ENCODE data around the gene SLIT3. TPM values are rescaled to one million over a fixed set of nuclear protein-coding genes. Genes with fewer than 3 reads are reported as not detected.

Gene SLIT3
- total RNA-seq, 3 donors from 2014 or later (not counting 1 experiment from before 2014, with no cell fraction given), result 0.34 to 0.80 TPM; not detected in 1

- H3K4me3 Mint-ChIP-seq, result no peak overlapping the region
- WGBS (ENCODE audit: insufficient coverage), result 93% methylated on average over 2 of the region's 3 CpGs
- no peaks in the 10 kb centered on the region for H3K36me3 ChIP-seq (ENCODE audit: control insufficient read depth, insufficient read depth, low read length)
- no peaks in the 10 kb centered on the region for H3K4me1 ChIP-seq (ENCODE audit: control insufficient read depth, insufficient read depth, low read length)
- no peaks in the 10 kb centered on the region for H3K9me3 Mint-ChIP-seq
- intact Hi-C loops (cut with micrococcal nuclease), result no loop called here
- H3K27ac ChIP-seq (ENCODE audit: low read length), result no peak overlapping the region
- H3K27ac Mint-ChIP-seq, result no peak overlapping the region
- H3K27me3 Mint-ChIP-seq (ENCODE audit: low read depth in 2 of 2), result peaks cover 3 to 29% of the 10 kb centered on the region in 2 donors
- H3K36me3 Mint-ChIP-seq, result no peaks in the 10 kb centered on the region
- no peaks in the 10 kb centered on the region for H3K9me3 ChIP-seq (ENCODE audit: control insufficient read depth, insufficient read depth, low read length)
- no peak for TF ChIP-seq CTCF (IDR thresholded peaks at IDR 0.05)
- DNase-seq (no peak), ATAC-seq (no peak)
- H3K4me1 Mint-ChIP-seq, result no peaks in the 10 kb centered on the region
- no peaks in the 10 kb centered on the region for H3K27me3 ChIP-seq (ENCODE audit: control insufficient read depth, insufficient read depth, low read length)
- H3K4me3 ChIP-seq (ENCODE audit: low read length), result no peak overlapping the region
Measured at GRCh38 chr5:169344629-169345028, 43.7 kb upstream of the SLIT3 start.

- no peak overlapping the region for H3K4me3 ChIP-seq (ENCODE audit: low read length)
- Mint-ChIP-seq H3K4me3 (no peak overlapping the region), H3K27me3 (ENCODE audit: low read depth in 2 of 2) (peaks cover 3 to 29% of the 10 kb centered on the region in 2 donors), H3K4me1 (no peaks in the 10 kb centered on the region), H3K27ac (no peak overlapping the region), H3K9me3 (no peaks in the 10 kb centered on the region), H3K36me3 (no peaks in the 10 kb centered on the region)
- no peak overlapping the region for H3K27ac ChIP-seq (ENCODE audit: low read length)
- H3K36me3 ChIP-seq (ENCODE audit: control insufficient read depth, insufficient read depth, low read length), result no peaks in the 10 kb centered on the region
- H3K9me3 ChIP-seq (ENCODE audit: control insufficient read depth, insufficient read depth, low read length), result no peaks in the 10 kb centered on the region
- DNase-seq, result no peak
- H3K4me1 ChIP-seq (ENCODE audit: control insufficient read depth, insufficient read depth, low read length), result no peaks in the 10 kb centered on the region
- no peaks in the 10 kb centered on the region for H3K27me3 ChIP-seq (ENCODE audit: control insufficient read depth, insufficient read depth, low read length)
- intact Hi-C loops (cut with micrococcal nuclease), result no loop called here
- TF ChIP-seq CTCF (IDR thresholded peaks at IDR 0.05), result no peak
- ATAC-seq, result no peak
Measured at GRCh38 chr5:169343766-169344165, 42.8 kb upstream of the SLIT3 start.

- Histone ChIP-seq H3K4me3 (ENCODE audit: low read length) (no peak overlapping the region), H3K36me3 (ENCODE audit: control insufficient read depth, insufficient read depth, low read length) (no peaks in the 10 kb centered on the region), H3K4me1 (ENCODE audit: control insufficient read depth, insufficient read depth, low read length) (no peaks in the 10 kb centered on the region), H3K27me3 (ENCODE audit: control insufficient read depth, insufficient read depth, low read length) (no peaks in the 10 kb centered on the region), H3K9me3 (ENCODE audit: control insufficient read depth, insufficient read depth, low read length) (no peaks in the 10 kb centered on the region), H3K27ac (ENCODE audit: low read length) (no peak overlapping the region)
- ATAC-seq, result no peak
- no peak for TF ChIP-seq CTCF (IDR thresholded peaks at IDR 0.05)
- no peaks in the 10 kb centered on the region for H3K4me1 Mint-ChIP-seq
- DNase-seq, result no peak
- no peak overlapping the region for H3K27ac Mint-ChIP-seq
- H3K36me3 Mint-ChIP-seq, result no peaks in the 10 kb centered on the region
- no peak overlapping the region for H3K4me3 Mint-ChIP-seq
- H3K9me3 Mint-ChIP-seq, result no peaks in the 10 kb centered on the region
- intact Hi-C loops (cut with micrococcal nuclease), result no loop called here
- peaks cover 3 to 21% of the 10 kb centered on the region in 2 donors for H3K27me3 Mint-ChIP-seq (ENCODE audit: low read depth in 2 of 2)
Measured at GRCh38 chr5:169341556-169341955, 40.6 kb upstream of the SLIT3 start.

- H3K36me3 Mint-ChIP-seq, result no peaks in the 10 kb centered on the region
- DNase-seq (no peak), ATAC-seq (no peak)
- intact Hi-C loops (cut with micrococcal nuclease), result no loop called here
- WGBS (ENCODE audit: insufficient coverage), result 81% methylated on average over 2 of the region's 2 CpGs
- Histone ChIP-seq H3K27ac (ENCODE audit: low read length) (no peak overlapping the region), H3K36me3 (ENCODE audit: control insufficient read depth, insufficient read depth, low read length) (no peaks in the 10 kb centered on the region), H3K9me3 (ENCODE audit: control insufficient read depth, insufficient read depth, low read length) (no peaks in the 10 kb centered on the region), H3K27me3 (ENCODE audit: control insufficient read depth, insufficient read depth, low read length) (no peaks in the 10 kb centered on the region), H3K4me3 (ENCODE audit: low read length) (no peak overlapping the region), H3K4me1 (ENCODE audit: control insufficient read depth, insufficient read depth, low read length) (no peaks in the 10 kb centered on the region)
- H3K4me1 Mint-ChIP-seq, result no peaks in the 10 kb centered on the region
- peaks cover under 1 to 16% of the 10 kb centered on the region in 2 donors for H3K27me3 Mint-ChIP-seq (ENCODE audit: low read depth in 2 of 2)
- H3K27ac Mint-ChIP-seq, result no peak overlapping the region
- no peaks in the 10 kb centered on the region for H3K9me3 Mint-ChIP-seq
- H3K4me3 Mint-ChIP-seq, result no peak overlapping the region
- no peak for TF ChIP-seq CTCF (IDR thresholded peaks at IDR 0.05)
Measured at GRCh38 chr5:169339869-169340268, 38.9 kb upstream of the SLIT3 start.

Measured in natural killer cell (primary cell).